ENCODE measurements around the gene FHOD3. TPM values are rescaled to one million over a fixed set of nuclear protein-coding genes. Genes with fewer than 3 reads are reported as not detected.

The FHOD3 gene
- total RNA-seq, 1 donor from 2014 or later: 8.9 TPM

GRCh38 chr18:36771245-36771644 lies 473.7 kb downstream of the FHOD3 start:
- H3K27ac Mint-ChIP-seq (ENCODE audit: unreplicated experiment): no peak overlapping the region

GRCh38 chr18:36772241-36772723 lies 474.8 kb downstream of the FHOD3 start:
- Mint-ChIP-seq H3K27ac (ENCODE audit: unreplicated experiment) (no peak overlapping the region), H3K36me3 (ENCODE audit: low read depth) (peaks cover 2% of the 10 kb centered on the region), H3K9me3 (ENCODE audit: low read depth) (no peaks in the 10 kb centered on the region), H3K4me3 (ENCODE audit: unreplicated experiment) (no peak overlapping the region), H3K4me1 (ENCODE audit: low read depth) (no peaks in the 10 kb centered on the region), H3K27me3 (ENCODE audit: low read depth) (no peaks in the 10 kb centered on the region)
- TF ChIP-seq CTCF (IDR thresholded peaks at IDR 0.05): no peak
- no peak for DNase-seq (ENCODE audit: low spot score)

More at GRCh38 chr18:36771245-36771644, 473.7 kb downstream of the FHOD3 start:
- no peaks in the 10 kb centered on the region for H3K4me1 Mint-ChIP-seq (ENCODE audit: low read depth)
- H3K36me3 Mint-ChIP-seq (ENCODE audit: low read depth): peaks cover 2% of the 10 kb centered on the region
- no peak overlapping the region for H3K4me3 Mint-ChIP-seq (ENCODE audit: unreplicated experiment)
- TF ChIP-seq CTCF (IDR thresholded peaks at IDR 0.05): no peak
- H3K9me3 Mint-ChIP-seq (ENCODE audit: low read depth): no peaks in the 10 kb centered on the region
- DNase-seq (ENCODE audit: low spot score): no peak
- no peaks in the 10 kb centered on the region for H3K27me3 Mint-ChIP-seq (ENCODE audit: low read depth)

- DNase-seq (ENCODE audit: low spot score): no peak
- Mint-ChIP-seq H3K4me3 (ENCODE audit: unreplicated experiment) (no peak overlapping the region), H3K4me1 (ENCODE audit: low read depth) (no peaks in the 10 kb centered on the region), H3K9me3 (ENCODE audit: low read depth) (no peaks in the 10 kb centered on the region), H3K27ac (ENCODE audit: unreplicated experiment) (no peak overlapping the region), H3K36me3 (ENCODE audit: low read depth) (peaks cover 3% of the 10 kb centered on the region), H3K27me3 (ENCODE audit: low read depth) (no peaks in the 10 kb centered on the region)
- TF ChIP-seq CTCF (IDR thresholded peaks at IDR 0.05): no peak
Measured at GRCh38 chr18:36775396-36775795, 477.9 kb downstream of the FHOD3 start.

- Mint-ChIP-seq H3K9me3 (ENCODE audit: low read depth) (no peaks in the 10 kb centered on the region), H3K4me1 (ENCODE audit: low read depth) (no peaks in the 10 kb centered on the region), H3K4me3 (ENCODE audit: unreplicated experiment) (no peak overlapping the region), H3K27me3 (ENCODE audit: low read depth) (no peaks in the 10 kb centered on the region), H3K27ac (ENCODE audit: unreplicated experiment) (no peak overlapping the region), H3K36me3 (ENCODE audit: low read depth) (peaks cover 3% of the 10 kb centered on the region)
- no peak for DNase-seq (ENCODE audit: low spot score)
- no peak for TF ChIP-seq CTCF (IDR thresholded peaks at IDR 0.05)
Measured at GRCh38 chr18:36776650-36777049, 479.1 kb downstream of the FHOD3 start.

- H3K9me3 Mint-ChIP-seq (ENCODE audit: low read depth): no peaks in the 10 kb centered on the region
- no peaks in the 10 kb centered on the region for H3K27me3 Mint-ChIP-seq (ENCODE audit: low read depth)
- H3K27ac Mint-ChIP-seq (ENCODE audit: unreplicated experiment): no peak overlapping the region
- no peak overlapping the region for H3K4me3 Mint-ChIP-seq (ENCODE audit: unreplicated experiment)
- H3K36me3 Mint-ChIP-seq (ENCODE audit: low read depth): peaks cover 3% of the 10 kb centered on the region
- TF ChIP-seq CTCF (IDR thresholded peaks at IDR 0.05): no peak
- no peaks in the 10 kb centered on the region for H3K4me1 Mint-ChIP-seq (ENCODE audit: low read depth)
- no peak for DNase-seq (ENCODE audit: low spot score)
Measured at GRCh38 chr18:36777566-36777965, 480.1 kb downstream of the FHOD3 start.

Data from chondrocyte (in vitro differentiated cells).